ENCODE data around the gene EMX1. TPM values are rescaled to one million over a fixed set of nuclear protein-coding genes. Genes with fewer than 3 reads are reported as not detected.

Gene EMX1
- total RNA-seq, 1 experiment from 2014 or later, result not detected

DNA sequence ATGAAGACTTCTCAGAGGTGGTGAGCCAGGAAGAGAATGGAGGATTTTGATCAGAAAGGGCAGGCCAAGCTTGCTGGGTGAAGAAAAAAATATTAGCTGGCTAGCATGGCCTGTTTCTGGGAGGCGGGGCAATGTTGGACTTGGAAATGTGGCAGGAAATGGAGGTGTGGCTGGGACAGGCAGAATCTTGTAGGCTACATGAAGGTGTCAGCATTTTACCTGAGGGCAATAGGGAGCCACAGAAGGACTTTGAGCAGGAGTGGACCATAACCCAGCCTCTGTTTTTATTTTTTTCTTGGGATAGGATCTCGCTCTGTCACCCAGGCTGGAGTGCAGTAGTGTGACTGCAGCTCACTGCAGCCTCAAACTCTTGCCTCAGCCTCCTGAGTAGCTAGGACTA lies 31.7 kb downstream of the EMX1 start:
- H3K4me3 Mint-ChIP-seq (ENCODE audit: low read depth, unreplicated experiment), result no peak overlapping the region
- CTCF ChIA-PET, result no interaction called here
- TF ChIP-seq, protein P1, sequence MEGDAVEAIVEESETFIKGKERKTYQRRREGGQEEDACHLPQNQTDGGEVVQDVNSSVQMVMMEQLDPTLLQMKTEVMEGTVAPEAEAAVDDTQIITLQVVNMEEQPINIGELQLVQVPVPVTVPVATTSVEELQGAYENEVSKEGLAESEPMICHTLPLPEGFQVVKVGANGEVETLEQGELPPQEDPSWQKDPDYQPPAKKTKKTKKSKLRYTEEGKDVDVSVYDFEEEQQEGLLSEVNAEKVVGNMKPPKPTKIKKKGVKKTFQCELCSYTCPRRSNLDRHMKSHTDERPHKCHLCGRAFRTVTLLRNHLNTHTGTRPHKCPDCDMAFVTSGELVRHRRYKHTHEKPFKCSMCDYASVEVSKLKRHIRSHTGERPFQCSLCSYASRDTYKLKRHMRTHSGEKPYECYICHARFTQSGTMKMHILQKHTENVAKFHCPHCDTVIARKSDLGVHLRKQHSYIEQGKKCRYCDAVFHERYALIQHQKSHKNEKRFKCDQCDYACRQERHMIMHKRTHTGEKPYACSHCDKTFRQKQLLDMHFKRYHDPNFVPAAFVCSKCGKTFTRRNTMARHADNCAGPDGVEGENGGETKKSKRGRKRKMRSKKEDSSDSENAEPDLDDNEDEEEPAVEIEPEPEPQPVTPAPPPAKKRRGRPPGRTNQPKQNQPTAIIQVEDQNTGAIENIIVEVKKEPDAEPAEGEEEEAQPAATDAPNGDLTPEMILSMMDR (IDR thresholded peaks at IDR 0.05; ENCODE audit: unreplicated experiment), result no peak
- intact Hi-C loops (cut with micrococcal nuclease; ENCODE audit: unreplicated experiment), result no loop called here
- H3K4me1 Mint-ChIP-seq (ENCODE audit: low read depth, unreplicated experiment), result no peaks in the 10 kb centered on the region
- no peaks in the 10 kb centered on the region for H3K36me3 Mint-ChIP-seq (ENCODE audit: insufficient read depth, unreplicated experiment)
- H3K27ac Mint-ChIP-seq (ENCODE audit: unreplicated experiment), result no peak overlapping the region
- H3K27me3 Mint-ChIP-seq (ENCODE audit: unreplicated experiment), result no peaks in the 10 kb centered on the region
- no TSS peak for BruUV-seq (replicated peaks)
- no peaks in the 10 kb centered on the region for H3K9me3 Mint-ChIP-seq (ENCODE audit: low read depth, unreplicated experiment)
- DNase-seq, result no peak

DNA sequence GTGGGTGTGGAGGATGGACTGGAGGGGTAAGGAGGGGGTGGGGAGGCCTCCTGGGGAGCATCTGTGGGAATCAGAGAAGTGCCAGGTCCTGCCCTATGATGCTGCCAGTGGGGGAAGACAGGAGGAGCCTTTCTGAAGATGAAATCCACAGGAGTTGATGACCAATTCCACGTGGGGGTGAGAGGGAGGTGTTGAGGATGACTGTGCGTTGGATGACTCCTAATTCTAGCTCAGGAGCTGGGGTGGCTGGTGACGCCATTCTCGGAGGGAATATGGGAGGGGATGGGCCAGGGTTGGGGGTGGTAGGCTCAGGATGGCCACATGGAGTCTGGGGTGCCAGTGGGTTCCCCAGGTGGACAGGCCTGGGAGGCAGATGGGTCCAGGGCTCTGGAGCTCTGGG lies 32.3 kb downstream of the EMX1 start:
- no peaks in the 10 kb centered on the region for H3K4me1 Mint-ChIP-seq (ENCODE audit: low read depth, unreplicated experiment)
- H3K36me3 Mint-ChIP-seq (ENCODE audit: insufficient read depth, unreplicated experiment), result no peaks in the 10 kb centered on the region
- H3K27me3 Mint-ChIP-seq (ENCODE audit: unreplicated experiment), result no peaks in the 10 kb centered on the region
- BruUV-seq (replicated peaks), result no TSS peak
- no peak overlapping the region for H3K4me3 Mint-ChIP-seq (ENCODE audit: low read depth, unreplicated experiment)
- CTCF ChIA-PET, result no interaction called here
- DNase-seq, result no peak
- TF ChIP-seq, protein P1 (IDR thresholded peaks at IDR 0.05; ENCODE audit: unreplicated experiment), result no peak
- intact Hi-C loops (cut with micrococcal nuclease; ENCODE audit: unreplicated experiment), result no loop called here
- H3K9me3 Mint-ChIP-seq (ENCODE audit: low read depth, unreplicated experiment), result no peaks in the 10 kb centered on the region
- no peak overlapping the region for H3K27ac Mint-ChIP-seq (ENCODE audit: unreplicated experiment)

DNA sequence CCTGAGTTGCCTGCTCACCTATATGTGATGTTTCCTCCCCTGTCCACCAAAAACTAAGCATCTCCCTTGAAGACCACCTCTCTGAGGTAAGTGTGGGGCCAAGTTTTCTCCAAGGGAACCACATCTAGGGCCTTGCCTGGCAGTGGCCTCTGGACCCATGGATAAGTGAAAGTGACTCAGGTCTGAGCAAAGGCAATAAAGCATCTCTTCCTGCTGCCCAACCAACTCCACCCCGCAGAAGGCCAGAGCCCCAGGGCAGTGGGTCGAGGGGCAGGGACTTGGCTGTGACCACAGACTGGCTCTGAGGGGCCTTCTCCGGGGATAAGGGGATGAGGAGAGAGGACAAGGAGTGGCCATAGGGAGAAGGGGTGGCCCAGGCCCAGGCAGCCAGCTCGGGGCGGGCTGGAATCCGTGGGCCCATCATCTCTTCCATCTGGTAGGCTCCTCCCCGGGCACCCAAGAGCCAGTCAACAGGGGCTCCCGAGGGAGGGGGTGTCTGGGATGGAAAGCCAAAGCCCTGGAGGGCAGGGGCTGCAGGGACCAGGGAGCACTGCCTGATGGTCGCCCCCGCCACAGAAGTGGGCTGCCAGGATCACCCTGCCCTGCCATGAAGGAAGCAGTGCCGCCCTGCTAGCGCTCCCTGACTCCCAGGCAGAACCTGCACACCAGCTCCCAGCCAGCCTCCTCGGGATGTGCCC lies 33.4 kb downstream of the EMX1 start:
- H3K36me3 Mint-ChIP-seq (ENCODE audit: insufficient read depth, unreplicated experiment), result no peaks in the 10 kb centered on the region
- no TSS peak for BruUV-seq (replicated peaks)
- no peak overlapping the region for H3K27ac Mint-ChIP-seq (ENCODE audit: unreplicated experiment)
- H3K27me3 Mint-ChIP-seq (ENCODE audit: unreplicated experiment), result no peaks in the 10 kb centered on the region
- no peak overlapping the region for H3K4me3 Mint-ChIP-seq (ENCODE audit: low read depth, unreplicated experiment)
- no peak for DNase-seq
- H3K9me3 Mint-ChIP-seq (ENCODE audit: low read depth, unreplicated experiment), result no peaks in the 10 kb centered on the region
- intact Hi-C loops (cut with micrococcal nuclease; ENCODE audit: unreplicated experiment), result no loop called here
- CTCF ChIA-PET, result interaction anchor here (0.5 to 1.6 kb wide), 2 partner anchors 23 to 54 kb away, joined by 4 to 6 read pairs; no protein-coding TSS in a partner anchor
- TF ChIP-seq, protein P1 (IDR thresholded peaks at IDR 0.05; ENCODE audit: unreplicated experiment), result no peak
- H3K4me1 Mint-ChIP-seq (ENCODE audit: low read depth, unreplicated experiment), result no peaks in the 10 kb centered on the region

DNA sequence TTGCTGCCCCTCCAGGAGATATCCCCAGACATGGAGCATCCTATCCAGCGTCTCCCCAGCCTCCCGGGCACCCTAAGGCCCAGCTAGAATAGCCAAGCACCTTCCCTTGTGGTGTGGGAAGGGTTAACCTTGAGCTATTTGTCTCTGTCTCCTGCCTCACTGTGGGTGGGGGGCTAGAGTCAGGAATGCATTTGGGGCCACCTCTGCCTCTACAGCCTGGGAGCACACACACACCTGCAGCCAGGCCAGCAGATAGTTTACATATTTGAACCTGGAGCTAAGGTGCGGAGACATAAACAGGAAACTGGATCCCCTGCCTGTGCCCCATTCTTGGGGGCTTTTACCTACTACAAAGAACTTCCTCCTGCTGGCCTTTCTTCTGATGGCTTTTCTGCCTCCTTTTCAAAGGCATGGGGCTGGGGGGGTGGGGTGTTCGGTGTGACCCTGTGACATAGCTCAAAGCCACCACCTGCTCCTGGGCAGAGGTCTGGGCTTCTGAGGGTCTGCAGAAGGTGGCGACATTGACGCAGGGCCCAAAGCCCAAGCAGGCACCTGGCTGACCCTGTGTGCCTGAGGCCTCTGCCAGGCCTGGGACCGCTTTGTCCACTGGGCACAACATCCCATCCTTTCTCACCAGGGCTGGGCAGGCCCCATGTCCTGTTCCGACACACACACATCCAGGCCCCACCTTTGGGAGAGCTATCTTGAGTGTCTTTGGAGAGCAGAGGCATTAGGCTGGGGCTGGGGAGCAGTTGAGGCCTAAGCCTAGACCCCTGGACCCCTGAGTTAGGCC lies 34.2 kb downstream of the EMX1 start:
- Mint-ChIP-seq H3K9me3 (ENCODE audit: low read depth, unreplicated experiment) (no peaks in the 10 kb centered on the region), H3K27ac (ENCODE audit: unreplicated experiment) (no peak overlapping the region), H3K36me3 (ENCODE audit: insufficient read depth, unreplicated experiment) (no peaks in the 10 kb centered on the region), H3K4me3 (ENCODE audit: low read depth, unreplicated experiment) (no peak overlapping the region), H3K4me1 (ENCODE audit: low read depth, unreplicated experiment) (no peaks in the 10 kb centered on the region), H3K27me3 (ENCODE audit: unreplicated experiment) (no peaks in the 10 kb centered on the region)
- TF ChIP-seq, protein P1 (IDR thresholded peaks at IDR 0.05; ENCODE audit: unreplicated experiment), result no peak
- CTCF ChIA-PET, result interaction anchor here (1.2 to 1.6 kb wide), 2 partner anchors 22 to 58 kb away, joined by 4 to 6 read pairs; no protein-coding TSS in a partner anchor
- no TSS peak for BruUV-seq (replicated peaks)
- DNase-seq, result no peak
- intact Hi-C loops (cut with micrococcal nuclease; ENCODE audit: unreplicated experiment), result no loop called here

Data from Calu3 (cell line).